ENCODE measurements around the gene NEK10. TPM values are rescaled to one million over a fixed set of nuclear protein-coding genes. Genes with fewer than 3 reads are reported as not detected.

NEK10 gene
- total RNA-seq, 1 experiment from 2014 or later: 4.3 TPM

- Histone ChIP-seq H3K9me3 (ENCODE audit: insufficient read depth, low read depth) (no peaks in the 10 kb centered on the region), H3K27ac (no peak overlapping the region), H3F3A (ENCODE audit: insufficient read depth, low read depth) (no peaks in the 10 kb centered on the region), H3K9me2 (ENCODE audit: insufficient read depth) (no peaks in the 10 kb centered on the region), H3K36me3 (ENCODE audit: low read depth) (no peaks in the 10 kb centered on the region), H3K4me2 (no peak overlapping the region), H3K79me2 (ENCODE audit: low read depth) (no peaks in the 10 kb centered on the region), H4K20me1 (ENCODE audit: insufficient read depth) (no peaks in the 10 kb centered on the region), H2AFZ (no peak overlapping the region), H3K27me3 (ENCODE audit: insufficient read depth, low read depth) (no peaks in the 10 kb centered on the region), H3K4me3 (no peak overlapping the region), H3K4me1 (replicated peaks; ENCODE audit: insufficient read depth) (no peaks in the 10 kb centered on the region)
- ChIA-PET POLR2A (ENCODE audit: unreplicated experiment) (no interaction called here), CTCF (no interaction called here)
- no peak for DNase-seq
- intact Hi-C loops (cut with micrococcal nuclease; ENCODE audit: unreplicated experiment): no loop called here
- no peak for TF ChIP-seq EZH2 (IDR thresholded peaks at IDR 0.05; ENCODE audit: low read depth)
- no peak for TF ChIP-seq CTCF (conservative IDR thresholded peaks at IDR 0.05)
- no TSS peak for BruUV-seq (replicated peaks)
Observed at GRCh38 chr3:27080258-27080525, 289.0 kb downstream of the NEK10 start.

DNA sequence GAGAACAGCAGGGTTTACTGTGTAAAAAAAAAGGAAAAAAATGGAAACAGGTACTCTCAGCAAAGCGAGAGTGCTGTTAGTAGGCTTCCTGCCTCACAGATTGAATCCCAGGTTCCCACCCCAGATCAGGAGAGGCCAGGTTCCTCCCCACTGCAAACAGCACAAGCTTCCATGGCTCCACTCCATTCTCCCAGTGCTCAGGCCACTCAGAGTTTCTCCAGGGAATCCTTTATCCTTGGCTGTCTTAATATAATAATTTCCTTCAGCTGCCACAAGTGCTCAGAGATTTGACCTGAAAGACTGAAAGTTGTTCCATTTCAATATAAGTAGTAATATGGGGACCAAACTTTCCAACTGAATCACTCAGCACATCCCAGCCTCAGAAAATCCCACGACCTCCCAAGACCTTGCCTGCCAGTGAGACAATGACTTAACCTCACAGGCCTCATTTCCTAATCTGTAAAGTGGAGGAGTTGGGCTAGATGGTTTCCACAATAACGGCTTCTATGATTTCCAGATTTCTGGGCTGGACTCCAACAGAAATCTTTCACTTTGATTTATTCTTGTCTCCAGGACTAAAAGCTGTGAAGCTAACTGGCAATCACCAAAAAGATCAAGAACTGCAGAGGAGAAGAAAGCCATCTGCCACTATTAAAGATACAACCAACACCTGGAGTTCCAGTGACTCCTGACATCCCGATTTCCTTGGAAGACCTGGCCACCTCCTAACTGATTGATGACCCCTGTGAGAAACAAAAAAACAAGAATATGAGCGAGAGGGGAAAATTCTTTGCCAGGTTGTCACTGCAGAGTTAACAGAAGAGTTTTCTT is 289.5 kb downstream of the NEK10 start:
- H3K4me2 ChIP-seq: no peak overlapping the region
- no TSS peak for BruUV-seq (replicated peaks)
- no peaks in the 10 kb centered on the region for H3K27me3 ChIP-seq (ENCODE audit: insufficient read depth, low read depth)
- no peaks in the 10 kb centered on the region for H3K79me2 ChIP-seq (ENCODE audit: low read depth)
- no peaks in the 10 kb centered on the region for H3K9me3 ChIP-seq (ENCODE audit: insufficient read depth, low read depth)
- ChIA-PET POLR2A (ENCODE audit: unreplicated experiment) (no interaction called here), CTCF (no interaction called here)
- no peak overlapping the region for H3K27ac ChIP-seq
- H3K36me3 ChIP-seq (ENCODE audit: low read depth): no peaks in the 10 kb centered on the region
- TF ChIP-seq CTCF (conservative IDR thresholded peaks at IDR 0.05): no peak
- TF ChIP-seq EZH2 (IDR thresholded peaks at IDR 0.05; ENCODE audit: low read depth): no peak
- no peak overlapping the region for H2AFZ ChIP-seq
- H3K4me3 ChIP-seq: no peak overlapping the region
- no peaks in the 10 kb centered on the region for H3K4me1 ChIP-seq (replicated peaks; ENCODE audit: insufficient read depth)
- intact Hi-C loops (cut with micrococcal nuclease; ENCODE audit: unreplicated experiment): no loop called here
- DNase-seq: no peak
- H4K20me1 ChIP-seq (ENCODE audit: insufficient read depth): no peaks in the 10 kb centered on the region
- H3K9me2 ChIP-seq (ENCODE audit: insufficient read depth): no peaks in the 10 kb centered on the region
- no peaks in the 10 kb centered on the region for H3F3A ChIP-seq (ENCODE audit: insufficient read depth, low read depth)

DNA sequence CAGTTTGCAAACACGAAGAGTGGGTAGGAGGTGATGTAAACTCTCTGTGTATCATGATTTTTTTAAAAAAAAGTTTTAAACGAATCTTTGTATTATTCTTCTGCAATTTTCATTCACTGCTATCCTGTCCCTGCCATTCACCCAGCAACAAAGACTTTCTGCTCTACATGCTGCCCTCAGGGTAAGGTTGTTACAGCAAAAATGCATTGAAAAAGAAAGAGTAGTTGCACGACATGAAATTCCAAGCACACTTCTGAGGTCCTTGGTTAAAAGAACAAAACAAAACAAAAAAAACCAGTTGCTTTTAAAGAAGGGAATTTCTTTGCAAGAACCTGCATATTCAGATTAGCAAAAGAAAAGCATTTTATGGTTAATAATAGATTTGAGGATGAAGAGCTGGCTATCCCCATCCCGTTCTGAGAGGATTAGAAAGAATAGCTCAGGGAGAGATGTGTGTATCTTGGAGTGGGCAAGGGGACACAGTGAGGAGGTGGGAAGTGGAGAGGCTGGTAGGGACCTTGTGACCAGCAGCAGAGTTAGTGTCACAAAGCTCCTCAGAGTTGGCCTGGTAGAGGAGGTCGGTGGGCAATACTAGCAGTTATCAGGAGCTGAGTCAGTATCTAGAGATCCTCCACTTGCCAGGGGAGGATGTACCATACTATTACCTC is 290.8 kb downstream of the NEK10 start:
- Histone ChIP-seq H3K27me3 (ENCODE audit: insufficient read depth, low read depth) (no peaks in the 10 kb centered on the region), H3K9me3 (ENCODE audit: insufficient read depth, low read depth) (no peaks in the 10 kb centered on the region), H3K79me2 (ENCODE audit: low read depth) (no peaks in the 10 kb centered on the region), H3K36me3 (ENCODE audit: low read depth) (no peaks in the 10 kb centered on the region), H3K4me3 (no peak overlapping the region), H4K20me1 (ENCODE audit: insufficient read depth) (no peaks in the 10 kb centered on the region), H3K4me1 (replicated peaks; ENCODE audit: insufficient read depth) (no peaks in the 10 kb centered on the region), H2AFZ (no peak overlapping the region), H3K9me2 (ENCODE audit: insufficient read depth) (no peaks in the 10 kb centered on the region), H3K4me2 (no peak overlapping the region), H3K27ac (no peak overlapping the region), H3F3A (ENCODE audit: insufficient read depth, low read depth) (no peaks in the 10 kb centered on the region)
- ChIA-PET CTCF (no interaction called here), POLR2A (ENCODE audit: unreplicated experiment) (no interaction called here)
- intact Hi-C loops (cut with micrococcal nuclease; ENCODE audit: unreplicated experiment): no loop called here
- DNase-seq: no peak
- no TSS peak for BruUV-seq (replicated peaks)
- no peak for TF ChIP-seq CTCF (conservative IDR thresholded peaks at IDR 0.05)
- TF ChIP-seq EZH2 (IDR thresholded peaks at IDR 0.05; ENCODE audit: low read depth): no peak

Measured in PC-9 (cell line).